Activated B cell treated with CpG ODN at 0.5 μM for 24 hours (primary cell): ENCODE results near the gene CASP5. TPM values are rescaled to one million over a fixed set of nuclear protein-coding genes. Genes with fewer than 3 reads are reported as not detected.
"Not testable (repeated sequence)": the region's sequence is repeated elsewhere in the genome, so short reads cannot be mapped to it uniquely, and the experiment has no call there.

Experiments used
- ATAC-seq: fragments of 200-7000 bp; cut with Tn5 transposase; one replicate; pipeline ENCODE4 v1.10.0; 2021; ENCODE audit warnings: low read depth, mild to moderate bottlenecking, moderate library complexity
- CTCF ChIA-PET: fragments of 350-600 bp; sonication (Branson Sonifier 250); formaldehyde crosslinking; loops from one replicate; lab custom pipeline; 2021; ENCODE audit warnings: antibody characterized with exemption; lab: Charles Lee
- POLR2A ChIA-PET: fragments of 350-600 bp; sonication (Branson Sonifier 250); formaldehyde crosslinking; loops from one replicate; lab custom pipeline; 2021; ENCODE audit warnings: antibody characterized with exemption; lab: Charles Lee
- DNase-seq: peaks from one replicate; pipeline ENCODE4 v3.0.0; 2022
- H3K27ac Mint-ChIP-seq: one replicate; pipeline ENCODE4 v1.8.0; 2020; ENCODE audit warnings: mixed read lengths
- H3K27me3 Mint-ChIP-seq: one replicate; pipeline ENCODE4 v1.8.0; 2021; ENCODE audit warnings: mixed read lengths
- H3K36me3 Mint-ChIP-seq: one replicate; pipeline ENCODE4 v1.8.0; 2021; ENCODE audit warnings: low read depth, mixed read lengths
- H3K4me1 Mint-ChIP-seq: one replicate; pipeline ENCODE4 v1.8.0; 2021; ENCODE audit warnings: mixed read lengths
- H3K4me3 Mint-ChIP-seq: one replicate; pipeline ENCODE4 v1.8.0; 2020; ENCODE audit warnings: mild to moderate bottlenecking, mixed read lengths
- H3K9me3 Mint-ChIP-seq: one replicate; pipeline ENCODE4 v1.8.0; 2020; ENCODE audit warnings: mixed read lengths
- CTCF ChIP-seq: fragments of 200-600 bp; IDR thresholded peaks from one replicate; pipeline ENCODE4 v1.8.0; 2022; ENCODE audit warnings: antibody characterized with exemption, mild to moderate bottlenecking
- intact Hi-C: fragments of 100-400 bp; cut with micrococcal nuclease; formaldehyde crosslinking; loops from one replicate; pipeline ENCODE4 v1.15.1; 2024
- total RNA-seq: library from RNA; stranded (reverse); gene quantifications from 2 replicates; pipeline ENCODE4 v1.2.3, GENCODE V29; 2022

CASP5 gene
- 0.32 TPM in 1 of 2 replicates, not detected in the other for total RNA-seq

GRCh38 chr11:105023003-105023402, at the start of gene CASP5:
Gene CASP5 (minus strand): TSS chr11:105023168. CDS start chr11:105023136, 32 bp downstream.
- peak within 1 kb of the TSS; percentile 8 for H3K4me3 Mint-ChIP-seq
- peak within 1 kb of the TSS; percentile 41 for H3K27ac Mint-ChIP-seq
- ChIA-PET CTCF (no interaction called here), POLR2A (no interaction called here)
- DNase-seq (no peak), ATAC-seq (peak; percentile 45)
- TF ChIP-seq CTCF, result no peak
- peaks cover 30% of the 10 kb centered on the region for H3K36me3 Mint-ChIP-seq
- intact Hi-C loops, result no loop called here
- no peaks in the 10 kb centered on the region for H3K27me3 Mint-ChIP-seq
- H3K4me1 Mint-ChIP-seq, result peaks cover 32% of the 10 kb centered on the region
- H3K9me3 Mint-ChIP-seq, result no peaks in the 10 kb centered on the region

- DNase-seq, POLR2A ChIA-PET, H3K4me3 Mint-ChIP-seq, H3K27me3 Mint-ChIP-seq, H3K27ac Mint-ChIP-seq, H3K4me1 Mint-ChIP-seq, H3K9me3 Mint-ChIP-seq, H3K36me3 Mint-ChIP-seq, CTCF ChIA-PET, ATAC-seq, intact Hi-C loops: not testable (repeated sequence)
Observed at GRCh38 chr11:105072080-105072479, 49.1 kb upstream of the CASP5 start.

GRCh38 chr11:105071089-105071732, 48.2 kb upstream of the CASP5 start:
- no peaks in the 10 kb centered on the region for H3K36me3 Mint-ChIP-seq
- H3K4me3 Mint-ChIP-seq, result no peak overlapping the region
- no peak for TF ChIP-seq CTCF
- ChIA-PET CTCF (no interaction called here), POLR2A (no interaction called here)
- no peaks in the 10 kb centered on the region for H3K4me1 Mint-ChIP-seq
- H3K27me3 Mint-ChIP-seq, result no peaks in the 10 kb centered on the region
- no peaks in the 10 kb centered on the region for H3K9me3 Mint-ChIP-seq
- no peak overlapping the region for H3K27ac Mint-ChIP-seq
- ATAC-seq (no peak), DNase-seq (no peak)
- intact Hi-C loops, result no loop called here

- TF ChIP-seq CTCF, result no peak
- intact Hi-C loops, result no loop called here
- Mint-ChIP-seq H3K27ac (no peak overlapping the region), H3K9me3 (no peaks in the 10 kb centered on the region), H3K4me3 (no peak overlapping the region), H3K4me1 (no peaks in the 10 kb centered on the region), H3K27me3 (no peaks in the 10 kb centered on the region), H3K36me3 (no peaks in the 10 kb centered on the region)
- CTCF ChIA-PET, result no interaction called here
- no peak for ATAC-seq
- DNase-seq, result no peak
- POLR2A ChIA-PET, result no interaction called here
Observed at GRCh38 chr11:105070306-105070705, 47.3 kb upstream of the CASP5 start.

- POLR2A ChIA-PET, H3K27me3 Mint-ChIP-seq, H3K4me1 Mint-ChIP-seq, H3K27ac Mint-ChIP-seq, CTCF ChIA-PET, H3K9me3 Mint-ChIP-seq, H3K4me3 Mint-ChIP-seq, intact Hi-C loops, ATAC-seq, DNase-seq, H3K36me3 Mint-ChIP-seq: not testable (repeated sequence)
Observed at GRCh38 chr11:105069749-105070148, 46.8 kb upstream of the CASP5 start.

GRCh38 chr11:105063245-105063941, 40.4 kb upstream of the CASP5 start:
- H3K4me3 Mint-ChIP-seq, H3K27ac Mint-ChIP-seq, H3K4me1 Mint-ChIP-seq, CTCF ChIA-PET, intact Hi-C loops, H3K9me3 Mint-ChIP-seq, H3K27me3 Mint-ChIP-seq, ATAC-seq, POLR2A ChIA-PET, DNase-seq, H3K36me3 Mint-ChIP-seq: not testable (repeated sequence)
